ENCODE measurements around the gene TENT4B. TPM values are rescaled to one million over a fixed set of nuclear protein-coding genes. Genes with fewer than 3 reads are reported as not detected.

The TENT4B gene
- total RNA-seq, 1 donor from 2014 or later: 38.1 TPM

- Histone ChIP-seq H3K4me3 (peak overlapping the region; percentile 71 to 77), H3K27me3 (no peaks in the 10 kb centered on the region), H3K4me1 (peaks cover 7 to 10% of the 10 kb centered on the region in 2 donors), H3K36me3 (no peaks in the 10 kb centered on the region), H3K27ac (no peak overlapping the region), H3K9me3 (no peaks in the 10 kb centered on the region)
- no peak for TF ChIP-seq CTCF (IDR thresholded peaks at IDR 0.05)
- intact Hi-C loops (cut with DNase I): loop anchor here (5.0 kb wide), 1 partner anchor 123 kb away; the partner anchor contains the start of gene BRD7
- DNase-seq (ENCODE audit: low spot score in 2 of 2): no peak
Observed at GRCh38 chr16:50244504-50245416, 91.7 kb downstream of the TENT4B start.

GRCh38 chr16:50245417-50246298 is 92.6 kb downstream of the TENT4B start:
- Histone ChIP-seq H3K4me1 (peaks cover 7 to 10% of the 10 kb centered on the region in 2 donors), H3K27me3 (no peaks in the 10 kb centered on the region), H3K4me3 (peak overlapping the region; percentile 71 to 77), H3K36me3 (no peaks in the 10 kb centered on the region), H3K27ac (peak overlapping the region in 1 of 2 donors; percentile 13), H3K9me3 (no peaks in the 10 kb centered on the region)
- peak in 1 of 2 donors; percentile 81 for DNase-seq (ENCODE audit: low spot score in 2 of 2)
- intact Hi-C loops (cut with DNase I): loop anchor here (2.0 to 5.0 kb wide), 2 partner anchors 19 to 122 kb away; partner anchors contain the start of gene BRD7
- TF ChIP-seq CTCF (IDR thresholded peaks at IDR 0.05): peak in 1 of 3 experiments; percentile 19

GRCh38 chr16:50246299-50247122 is 93.4 kb downstream of the TENT4B start:
- H3K4me3 ChIP-seq: peak overlapping the region; percentile 71 to 77

GRCh38 chr16:50247123-50247905 is 94.2 kb downstream of the TENT4B start:
- peaks cover 10 to 21% of the 10 kb centered on the region in 2 donors for H3K4me1 ChIP-seq
- H3K4me3 ChIP-seq: peak overlapping the region in 1 of 2 donors; percentile 77
- H3K9me3 ChIP-seq: no peaks in the 10 kb centered on the region
- H3K36me3 ChIP-seq: no peaks in the 10 kb centered on the region
- intact Hi-C loops (cut with DNase I): loop anchor here (2.0 to 5.0 kb wide), 2 partner anchors 17 to 120 kb away; partner anchors contain the start of gene BRD7
- H3K27me3 ChIP-seq: no peaks in the 10 kb centered on the region
- no peak for DNase-seq (ENCODE audit: low spot score in 2 of 2)
- no peak overlapping the region for H3K27ac ChIP-seq
- no peak for TF ChIP-seq CTCF (IDR thresholded peaks at IDR 0.05)

More at GRCh38 chr16:50246299-50247122, 93.4 kb downstream of the TENT4B start:
- Histone ChIP-seq H3K27me3 (no peaks in the 10 kb centered on the region), H3K27ac (peak overlapping the region in 1 of 2 donors; percentile 2), H3K4me1 (peaks cover 10 to 13% of the 10 kb centered on the region in 2 donors), H3K9me3 (no peaks in the 10 kb centered on the region), H3K36me3 (no peaks in the 10 kb centered on the region)
- intact Hi-C loops (cut with DNase I): loop anchor here (2.0 to 5.0 kb wide), 2 partner anchors 18 to 121 kb away; partner anchors contain the start of gene BRD7
- DNase-seq (ENCODE audit: low spot score in 2 of 2): no peak
- no peak for TF ChIP-seq CTCF (IDR thresholded peaks at IDR 0.05)
